Measurements from ENCODE around the gene CCDC141.
"Not testable (repeated sequence)": the region's sequence is repeated elsewhere in the genome, so short reads cannot be mapped to it uniquely, and the experiment has no call there.

CCDC141 gene

DNA sequence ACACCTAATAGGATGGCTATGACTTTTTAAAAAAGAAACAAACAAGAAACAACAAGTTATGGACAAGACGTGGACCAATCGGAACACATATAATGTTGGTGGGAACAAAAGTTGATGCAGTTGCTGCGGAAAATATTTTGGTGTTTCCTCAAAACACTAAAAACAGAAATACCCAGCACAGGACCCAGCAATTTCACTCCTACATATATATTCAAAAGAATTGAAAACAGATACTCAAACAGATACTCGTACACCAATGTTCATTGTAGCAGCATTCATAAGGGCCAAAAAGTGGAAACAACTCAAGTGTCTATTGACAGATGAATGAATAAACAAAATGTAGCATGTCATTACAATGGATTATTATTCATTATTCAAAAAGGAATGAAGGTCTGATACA, 12.1 kb downstream of the CCDC141 start:
- DNase-seq, result no peak

DNA sequence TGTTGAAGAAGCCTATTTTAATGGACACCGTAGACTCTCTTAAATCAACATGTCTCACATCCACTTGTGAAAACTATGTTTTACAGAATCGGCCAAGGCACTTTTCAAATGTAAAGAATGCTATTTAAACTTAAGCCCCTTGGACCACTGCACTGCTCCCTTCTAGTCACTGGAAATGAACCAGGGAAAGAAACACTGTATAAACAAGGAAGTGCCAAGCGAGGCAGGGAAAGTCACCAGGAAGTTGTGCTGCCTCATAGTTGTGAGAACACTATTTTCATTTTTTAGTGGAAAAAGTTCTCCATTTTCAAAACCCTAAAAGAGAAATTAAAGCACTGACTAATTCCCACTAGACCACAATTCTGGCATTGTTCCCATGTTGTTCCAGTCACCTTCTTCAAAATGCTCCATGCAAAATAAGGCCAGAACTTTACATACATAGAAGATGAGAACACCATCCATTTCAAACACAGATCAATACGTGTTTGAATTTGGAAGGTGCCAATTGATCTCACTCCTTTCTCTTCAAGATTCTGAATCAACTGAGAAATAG, 13.5 kb downstream of the CCDC141 start:
- peak; percentile 2 for DNase-seq

DNA sequence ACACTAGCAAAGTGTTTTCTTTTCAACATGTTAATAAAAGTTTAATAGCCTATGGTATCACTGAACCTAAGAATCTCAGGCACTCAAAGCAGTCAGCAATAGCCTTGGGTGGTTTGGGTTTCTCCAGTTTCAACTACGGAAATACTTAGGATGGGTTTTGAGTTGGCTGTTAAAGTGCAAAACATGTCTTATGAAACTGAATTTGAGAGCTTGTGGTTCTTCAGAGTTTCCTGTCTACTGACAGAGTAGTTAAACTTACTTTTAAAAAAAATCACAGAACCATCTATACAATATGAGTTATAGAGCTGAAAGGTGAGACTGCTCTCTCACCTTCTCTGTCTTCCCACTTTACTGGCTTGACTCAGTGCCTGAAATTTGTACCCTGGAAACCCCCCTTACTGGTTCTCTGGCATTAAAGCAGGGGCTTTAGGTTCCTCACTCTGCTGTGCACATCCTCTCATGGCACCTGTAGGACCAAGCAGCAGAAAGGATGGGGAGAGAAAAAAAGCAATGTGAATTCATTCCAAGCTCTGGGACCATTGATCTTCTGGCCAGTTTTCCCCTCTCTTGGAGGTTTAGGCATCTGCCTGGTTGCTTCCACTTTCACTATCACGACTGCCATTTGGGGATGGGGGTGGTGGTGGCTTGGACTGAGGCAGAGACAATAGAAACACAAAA, 18.1 kb downstream of the CCDC141 start:
- peak; percentile 66 for DNase-seq

DNA sequence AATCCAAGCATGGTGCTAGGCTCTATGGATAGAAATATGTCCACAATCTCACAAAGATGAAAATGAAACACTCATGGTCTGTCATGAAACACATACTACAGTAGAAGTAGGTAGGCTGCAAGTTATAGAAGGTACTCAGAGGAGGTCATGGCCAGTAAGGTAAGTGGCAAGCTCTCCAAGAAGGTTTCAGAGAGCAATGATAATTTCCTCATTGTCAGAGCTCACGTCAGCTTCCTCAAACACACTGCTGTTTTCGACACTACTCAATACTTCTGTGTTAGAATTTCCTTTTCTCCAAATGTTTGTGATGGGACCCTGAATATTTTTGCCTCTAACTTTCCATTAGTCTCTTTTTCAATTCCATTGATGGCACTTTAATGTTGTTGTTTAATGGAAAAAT, 25.5 kb downstream of the CCDC141 start:
- DNase-seq, result no peak

DNA sequence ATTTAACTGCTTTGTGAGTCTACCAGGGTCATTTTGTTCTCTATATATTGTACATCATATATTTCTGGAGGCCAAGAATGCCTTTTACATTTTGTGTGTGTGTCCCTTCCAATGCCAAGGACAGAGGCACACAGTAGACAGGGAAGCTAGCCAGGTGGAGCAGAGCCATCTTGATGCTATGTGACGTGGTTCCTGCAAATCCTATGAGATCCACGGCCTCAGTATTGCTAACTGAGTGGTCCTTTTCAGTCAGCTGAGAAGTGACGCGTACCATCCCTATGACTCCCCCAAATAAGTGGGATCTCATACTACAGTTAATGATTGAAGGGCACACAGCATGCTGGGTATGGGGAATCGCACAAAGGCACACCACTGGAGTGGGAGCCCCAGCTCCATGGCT, 27.3 kb downstream of the CCDC141 start:
- DNase-seq, result no peak

DNA sequence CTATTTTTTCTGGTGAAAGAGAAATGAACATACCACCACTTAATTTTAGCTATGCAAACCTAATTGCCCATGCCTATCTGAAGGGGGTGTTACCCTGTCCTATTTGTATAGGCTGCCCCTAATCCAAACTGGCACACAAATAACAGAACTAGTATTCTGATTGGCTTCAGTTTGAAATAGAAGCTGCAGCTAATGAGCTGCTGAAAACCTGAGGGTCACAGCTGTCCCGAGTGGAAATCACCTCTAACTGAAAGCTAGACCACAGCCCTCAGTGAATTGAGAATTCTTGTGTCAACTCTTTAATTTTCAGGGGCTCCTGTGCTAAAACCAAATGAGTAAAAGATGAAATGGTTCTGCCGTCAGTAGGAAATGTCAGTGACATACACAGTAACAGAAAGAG, 28.7 kb downstream of the CCDC141 start:
- no peak for DNase-seq

DNA sequence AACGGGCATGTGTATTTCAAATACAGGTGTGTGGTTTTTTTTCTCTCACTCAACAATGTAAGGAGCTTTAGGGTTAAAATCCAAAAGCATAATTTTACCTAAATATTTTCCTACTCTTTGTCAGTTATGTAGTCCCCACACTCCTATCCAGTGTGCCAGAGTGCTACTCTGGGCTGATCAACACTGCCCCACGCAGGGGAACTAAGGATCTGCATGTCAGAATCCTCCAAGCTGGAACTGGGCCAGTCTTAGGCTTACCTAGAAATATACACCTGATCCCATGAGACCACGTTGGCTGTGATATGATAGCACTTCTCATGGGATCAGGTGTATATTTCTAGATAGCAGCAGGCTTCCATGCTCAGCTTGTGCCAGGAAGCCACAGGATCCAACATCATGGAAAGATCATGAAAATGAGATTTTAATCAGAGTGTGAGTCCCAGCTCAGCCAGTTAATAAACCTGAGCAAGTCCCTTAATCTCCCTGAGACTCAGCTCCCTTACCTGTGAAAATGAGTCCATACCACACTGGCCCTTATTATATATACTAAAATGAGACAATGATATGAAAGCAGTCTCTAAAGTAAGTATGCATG, 29.7 kb downstream of the CCDC141 start:
- peak; percentile 3 for DNase-seq

DNA sequence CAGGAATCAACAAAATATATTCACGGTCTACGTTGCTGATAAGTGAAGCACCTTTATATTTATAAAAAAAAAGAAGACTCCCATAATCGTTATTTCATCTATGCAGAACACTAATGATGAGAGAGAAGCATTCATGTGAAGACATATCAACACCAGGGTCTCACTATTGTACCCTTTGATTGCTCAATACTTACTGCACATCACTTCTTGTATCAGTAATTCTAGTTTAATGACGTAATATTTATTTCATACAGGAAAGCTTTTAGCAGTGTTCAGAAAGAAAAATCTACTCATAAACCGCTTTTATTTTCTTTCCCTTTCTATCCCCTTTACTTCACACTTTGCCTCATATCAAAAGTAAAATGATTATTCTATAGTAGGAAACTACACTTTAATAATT, 30.7 kb downstream of the CCDC141 start:
- no peak for DNase-seq

DNA sequence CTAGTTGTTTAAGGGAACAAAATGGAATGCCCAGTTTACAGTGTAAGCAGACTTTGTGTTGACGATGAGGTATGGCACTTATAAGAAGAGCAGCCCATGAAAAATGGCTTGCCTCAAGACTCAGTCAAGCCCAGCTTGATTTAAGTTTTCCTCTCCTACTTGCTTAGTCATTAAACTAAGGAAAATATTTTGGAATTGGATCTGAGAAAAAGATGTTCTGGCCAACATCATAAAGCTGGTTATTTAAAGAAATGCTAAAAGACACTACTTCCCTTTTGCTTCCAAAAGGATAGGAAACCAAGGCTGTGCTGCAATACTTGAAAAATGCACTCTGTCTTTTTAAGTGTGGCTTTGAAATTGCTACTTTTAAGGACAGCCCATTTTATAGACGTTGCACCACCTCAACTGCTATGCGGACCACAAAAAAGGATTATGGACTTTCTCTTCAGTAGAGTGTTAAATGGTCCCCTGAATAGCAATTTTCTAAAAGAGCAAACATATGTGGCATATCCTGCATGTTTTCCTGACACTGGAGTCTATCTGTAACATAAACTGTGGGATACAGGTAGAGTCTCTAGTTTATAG, 32.1 kb downstream of the CCDC141 start:
- DNase-seq, result no peak

DNA sequence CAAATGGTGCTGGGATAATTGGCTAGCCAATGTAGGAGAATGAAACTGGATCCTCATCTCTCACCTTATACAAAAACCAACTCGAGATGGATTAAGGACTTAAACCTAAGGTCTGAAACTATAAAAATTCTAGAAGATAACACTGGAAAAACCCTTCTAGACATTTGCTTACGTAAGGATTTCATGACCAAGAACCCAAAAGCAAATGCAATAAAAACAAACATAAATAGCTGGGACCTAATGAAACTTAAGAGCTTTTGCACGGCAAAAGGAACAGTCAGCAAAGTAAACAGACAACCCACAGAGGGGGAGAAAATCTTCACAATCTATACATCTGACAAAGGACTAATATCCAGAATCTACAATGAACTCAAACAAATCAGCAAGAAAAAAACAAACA, 35.7 kb downstream of the CCDC141 start:
- not testable (repeated sequence) for DNase-seq

DNA sequence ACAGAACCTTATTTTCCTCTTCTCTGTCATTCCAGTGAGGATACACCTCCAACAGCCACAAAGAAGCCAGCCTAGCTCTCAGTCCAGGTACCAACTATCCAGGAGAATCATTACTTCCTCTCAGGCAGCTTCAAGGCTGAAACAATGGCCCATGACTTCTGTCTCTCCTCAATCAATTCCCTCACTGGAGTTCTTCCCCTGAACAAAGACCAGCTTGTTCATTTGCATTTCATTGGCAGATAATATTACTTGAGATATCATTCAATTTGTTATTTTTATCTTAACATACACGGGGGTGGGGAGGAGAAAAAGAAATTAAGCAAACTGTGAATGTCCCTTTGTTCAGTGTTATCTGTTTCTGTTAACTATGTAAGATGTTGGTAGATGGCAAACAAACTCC, 44.0 kb downstream of the CCDC141 start:
- no peak for DNase-seq

DNA sequence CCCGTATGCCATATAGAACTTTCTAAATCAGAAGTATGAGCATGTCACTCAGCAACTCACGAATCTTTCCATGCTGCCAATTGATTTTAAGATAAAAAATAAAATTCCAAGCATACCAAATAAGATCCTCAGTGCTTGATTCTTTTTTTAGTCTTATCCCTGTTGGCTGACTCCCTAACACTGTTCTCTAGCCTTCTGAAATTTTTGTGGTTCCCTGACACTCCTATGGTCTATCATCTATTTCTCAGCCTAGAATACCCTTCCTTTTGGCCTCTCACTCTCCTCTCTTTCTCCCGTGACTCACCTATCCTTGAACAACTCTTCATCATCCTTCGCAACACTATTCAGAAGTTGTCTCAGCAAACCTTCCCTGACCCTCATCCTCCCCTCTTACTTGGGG, 50.5 kb downstream of the CCDC141 start:
- no peak for DNase-seq

DNA sequence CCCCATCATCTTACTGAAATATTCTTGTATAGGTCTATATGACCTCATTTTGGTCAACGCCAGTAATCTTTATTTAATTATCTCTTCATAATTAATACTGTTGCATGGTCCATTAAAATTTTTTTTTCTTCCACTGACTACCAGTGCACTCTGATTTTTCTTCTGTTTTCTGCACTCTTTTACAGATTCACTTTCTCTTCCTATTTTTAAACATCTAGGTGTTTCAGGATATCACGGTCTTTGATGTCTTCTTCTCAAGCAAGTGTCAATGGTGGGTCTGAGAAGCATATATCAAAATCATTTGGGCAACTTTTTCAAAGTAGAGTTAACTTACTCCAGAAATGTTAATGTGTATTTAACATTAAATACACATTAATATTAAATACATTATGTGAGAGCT, 51.4 kb downstream of the CCDC141 start:
- DNase-seq, result no peak

DNA sequence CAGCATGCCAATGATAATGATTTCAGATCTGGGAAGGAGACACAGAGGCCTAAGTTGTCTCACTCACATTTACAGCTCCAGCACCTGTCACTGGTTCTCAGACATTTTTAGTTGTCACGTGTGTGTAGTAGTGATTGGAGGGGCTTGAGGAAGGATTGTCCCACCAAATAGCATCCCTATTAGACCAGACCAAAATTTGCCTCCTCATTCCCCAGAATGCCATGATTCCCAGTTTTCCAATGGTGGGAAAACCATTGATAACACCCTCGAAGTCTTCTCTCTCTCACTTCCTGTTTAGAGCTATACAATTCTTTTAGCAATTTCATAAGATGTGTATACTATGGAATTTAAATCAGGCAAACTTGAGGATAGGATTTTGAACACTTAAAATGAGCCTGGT, 52.5 kb downstream of the CCDC141 start:
- no peak for DNase-seq

DNA sequence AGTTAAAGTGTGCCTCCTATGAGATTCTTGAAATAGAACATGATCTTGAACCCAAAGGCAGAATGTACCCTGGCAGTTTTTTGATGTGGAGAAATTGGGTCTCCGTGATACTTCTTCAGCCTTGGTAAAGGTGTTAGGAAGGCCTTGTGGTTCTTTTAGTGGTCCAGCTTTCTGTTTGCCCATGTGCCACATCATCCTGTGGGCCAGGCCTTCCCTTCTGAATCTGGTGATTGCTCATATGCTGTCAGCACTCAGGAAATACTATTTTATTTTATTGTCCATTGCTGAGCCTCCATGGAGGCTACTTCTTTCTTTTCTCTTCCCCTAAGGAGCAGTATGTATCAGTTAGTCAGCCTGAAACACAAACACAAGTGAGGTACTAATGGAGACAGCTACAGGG, 52.9 kb downstream of the CCDC141 start:
- no peak for DNase-seq

DNA sequence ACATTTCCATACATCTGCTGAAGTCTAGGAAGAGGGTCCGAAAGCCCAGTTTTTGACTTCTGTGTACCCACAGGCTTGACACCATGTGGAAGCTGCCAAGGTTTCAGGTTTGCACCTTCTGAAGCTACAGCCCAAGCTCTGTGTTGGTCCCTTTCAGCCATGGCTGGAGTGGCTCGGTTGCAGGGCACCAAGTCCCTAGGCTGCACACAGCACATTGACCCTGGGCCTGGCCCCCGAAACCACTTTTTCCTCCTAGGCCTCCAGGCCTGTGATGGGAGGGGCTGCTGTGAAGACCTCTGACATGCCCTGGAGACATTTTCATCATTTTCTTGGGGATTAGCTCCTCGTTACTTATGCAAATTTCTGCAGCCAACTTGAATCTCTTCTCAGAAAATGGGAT, 55.7 kb downstream of the CCDC141 start:
- DNase-seq, result no peak

DNA sequence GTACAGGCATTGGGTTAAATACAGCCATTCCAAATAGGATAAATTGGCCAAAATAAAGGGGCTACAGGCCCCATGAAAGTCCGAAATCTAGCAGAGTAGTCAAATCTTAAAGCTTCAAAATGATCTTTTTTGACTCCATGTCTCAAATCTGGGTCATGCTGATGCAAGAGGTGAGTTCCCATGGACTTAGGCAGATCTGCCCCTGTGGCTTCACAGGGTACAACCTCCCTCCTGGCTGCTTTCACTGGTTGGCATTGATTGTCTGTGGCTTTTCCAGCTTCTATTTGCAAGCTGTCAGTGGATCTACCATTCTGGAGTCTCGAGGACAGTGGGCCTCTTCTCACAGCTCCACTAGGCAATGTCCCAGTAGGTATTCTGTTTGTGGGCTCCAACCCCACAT, 56.1 kb downstream of the CCDC141 start:
- DNase-seq, result no peak

DNA sequence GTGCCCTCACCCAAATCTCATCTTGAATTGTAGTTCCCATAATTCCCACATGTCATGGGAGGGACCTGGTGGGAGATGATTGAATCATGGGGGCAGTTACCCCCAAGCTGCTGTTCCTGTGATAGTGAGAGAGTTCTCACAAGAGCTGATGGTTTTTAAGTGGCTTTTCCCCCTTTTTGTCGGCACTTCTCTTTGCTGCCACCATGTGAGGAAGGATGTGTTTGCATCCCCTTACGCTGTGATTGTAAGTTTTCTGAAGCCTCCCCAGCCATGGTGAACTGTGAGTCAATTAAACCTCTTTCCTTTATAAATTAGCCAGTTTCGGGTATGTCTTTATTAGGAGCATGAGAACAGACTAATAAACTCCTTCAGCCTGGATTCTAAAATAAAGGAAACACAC, 57.2 kb downstream of the CCDC141 start:
- not testable (repeated sequence) for DNase-seq

DNA sequence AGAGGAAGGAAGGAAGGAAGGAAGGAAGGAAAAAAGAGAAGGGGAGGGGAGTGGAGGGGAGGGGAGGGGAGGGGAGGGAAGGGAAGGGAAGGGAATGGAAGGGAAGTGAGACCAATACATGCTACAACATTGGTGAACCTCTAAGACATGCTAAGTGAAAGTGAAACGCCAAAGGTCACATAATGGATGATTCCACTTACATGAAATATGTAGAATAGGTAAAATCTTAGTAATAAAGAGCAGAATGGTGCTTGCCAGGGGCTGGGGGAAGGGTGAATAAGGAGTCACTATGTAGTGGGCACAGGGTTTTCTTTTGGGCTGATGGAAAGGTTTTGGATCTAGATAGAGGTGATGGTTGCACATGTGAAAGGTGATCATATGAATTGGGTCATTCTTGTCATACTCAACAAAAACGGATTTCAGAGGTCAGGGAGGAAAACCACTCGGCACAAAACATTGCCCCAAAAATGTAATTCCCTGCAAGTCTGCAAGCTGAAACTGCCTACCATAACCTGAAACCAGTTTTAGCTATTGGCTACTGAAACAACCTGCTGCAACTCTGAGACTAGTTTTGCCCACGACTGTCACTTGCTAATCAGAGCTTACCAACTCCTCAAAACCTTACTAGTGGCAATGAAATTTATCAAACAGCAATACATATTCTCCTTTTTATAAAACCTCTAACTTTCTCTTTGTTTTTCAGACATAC, 59.2 kb downstream of the CCDC141 start:
- no peak for DNase-seq

DNA sequence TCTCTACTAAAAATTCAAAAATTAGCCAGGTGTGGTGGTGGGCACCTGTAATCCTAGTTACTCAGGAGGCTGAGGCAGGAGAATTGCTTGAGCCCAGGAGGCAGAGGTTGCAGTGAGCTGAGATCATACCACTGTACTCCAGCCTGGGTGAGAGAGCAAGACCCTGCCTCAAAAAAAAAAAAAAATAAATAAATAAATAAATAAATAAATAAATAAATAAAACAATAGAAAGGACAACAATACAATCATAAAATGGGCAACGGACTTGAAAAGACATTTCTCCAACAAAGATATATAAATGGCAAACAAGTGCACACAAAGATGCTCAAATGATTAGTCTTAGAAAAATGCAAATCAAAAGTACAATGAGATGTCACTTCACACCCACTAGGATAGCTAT, 60.5 kb downstream of the CCDC141 start:
- DNase-seq, result not testable (repeated sequence)

DNA sequence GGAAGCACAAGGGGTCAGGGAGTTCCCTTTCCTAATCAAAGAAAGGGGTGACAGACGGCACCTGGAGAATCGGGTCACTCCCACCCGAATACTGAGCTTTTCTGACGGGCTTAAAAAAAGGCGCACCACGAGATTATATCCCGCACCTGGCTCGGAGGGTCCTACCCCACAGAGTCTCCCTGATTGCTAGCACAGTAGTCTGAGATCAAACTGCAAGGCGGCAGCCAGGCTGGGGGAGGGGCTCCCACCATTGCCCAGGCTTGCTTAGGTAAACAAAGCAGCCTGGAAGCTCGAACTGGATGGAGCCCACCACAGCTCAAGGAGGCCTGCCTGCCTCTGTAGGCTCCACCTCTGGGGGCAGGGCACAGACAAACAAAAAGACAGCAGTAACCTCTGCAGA, 67.3 kb downstream of the CCDC141 start:
- not testable (repeated sequence) for DNase-seq

DNA sequence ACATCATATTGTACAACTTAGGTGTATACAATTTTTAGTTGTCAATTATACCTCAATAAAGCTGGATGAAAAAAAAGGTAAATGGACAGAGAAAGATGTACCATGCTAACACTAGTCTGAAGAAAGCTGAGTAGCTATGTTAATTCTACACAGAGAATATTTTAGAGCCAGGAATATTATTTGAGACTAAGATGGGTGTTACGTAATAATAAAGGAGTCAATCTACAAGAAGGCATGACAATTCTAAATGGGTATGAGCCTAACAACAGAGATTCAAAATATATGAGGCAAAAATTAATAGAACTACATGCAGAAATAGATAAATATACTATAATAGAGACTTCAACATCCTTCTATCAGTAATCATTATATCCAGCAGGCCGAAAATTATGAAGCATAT, 69.1 kb downstream of the CCDC141 start:
- DNase-seq, result no peak

DNA sequence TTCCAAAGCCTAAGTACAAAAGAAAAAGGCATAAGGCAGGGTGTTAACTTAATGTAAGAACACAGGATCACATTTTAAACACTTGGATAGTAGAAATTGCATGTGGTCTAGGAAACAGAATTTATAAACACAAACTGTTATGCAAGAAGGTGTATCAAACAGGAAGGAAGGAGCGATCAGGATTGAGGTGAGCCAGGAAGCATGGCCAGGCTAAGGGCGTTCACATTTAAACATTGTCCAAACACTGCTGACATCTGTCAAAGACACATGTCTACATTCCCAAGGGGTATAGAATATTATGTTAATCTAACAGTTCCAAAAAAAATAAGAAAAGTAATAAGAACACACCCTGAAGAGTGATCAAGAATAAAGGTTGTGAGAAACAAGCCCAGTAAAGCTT, 71.3 kb downstream of the CCDC141 start:
- no peak for DNase-seq

DNA sequence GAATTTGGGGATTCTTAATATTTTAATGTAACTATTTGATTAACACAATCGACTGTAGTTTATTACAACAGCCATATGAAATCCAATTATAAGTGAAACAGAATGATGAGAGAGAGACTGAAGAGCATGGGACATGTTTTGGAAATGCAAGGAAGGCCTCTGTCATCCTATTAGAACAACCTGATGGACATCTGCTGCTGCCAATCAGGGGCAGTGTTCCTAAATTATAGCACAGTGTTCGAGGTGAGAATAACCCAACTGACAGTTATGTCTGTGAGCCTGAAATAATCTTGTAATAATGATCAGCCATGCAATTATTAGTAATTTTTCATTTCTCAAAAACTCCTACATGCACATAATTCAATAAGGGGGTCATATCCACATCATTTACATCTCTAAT, 73.6 kb downstream of the CCDC141 start:
- no peak for DNase-seq

All from fibroblast of skin of right biceps (primary cell).